HepG2 (cell line): ENCODE results near the gene DHRS1. TPM values are rescaled to one million over a fixed set of nuclear protein-coding genes. Genes with fewer than 3 reads are reported as not detected.
A peak's percentile ranks its signal among the peaks of the same experiment; 100 is the strongest.

Source experiments
- AHDC1 ChIP-seq: sonication (generic); formaldehyde crosslinking; IDR thresholded peaks from 2 replicates; pipeline ENCODE4 v1.5.1; 2020; ENCODE audit warnings: mild to moderate bottlenecking, missing genetic modification reagents, borderline replicate concordance
- AHR ChIP-seq: IDR thresholded peaks from 2 replicates; pipeline ENCODE4 v1.6.1; 2018; ENCODE audit warnings: missing genetic modification reagents, missing compliant biosample characterization
- MXD4 ChIP-seq: IDR thresholded peaks from 2 replicates; pipeline ENCODE4 v1.6.1; 2016; ENCODE audit warnings: mild to moderate bottlenecking, missing biosample characterization, missing genetic modification reagents
- NFKBIZ ChIP-seq: IDR thresholded peaks from 2 replicates; pipeline ENCODE4 v1.6.1; 2018; ENCODE audit warnings: missing genetic modification reagents, missing compliant biosample characterization
- POGK ChIP-seq: sonication (generic); formaldehyde crosslinking; conservative IDR thresholded peaks from 2 replicates; pipeline ENCODE4 v1.8.0; 2022; ENCODE audit warnings: mild to moderate bottlenecking, moderate library complexity, missing genetic modification reagents
- UBTF ChIP-seq: sonication (generic); formaldehyde crosslinking; IDR thresholded peaks from 2 replicates; pipeline ENCODE4 v1.4.0; 2020; ENCODE audit warnings: mild to moderate bottlenecking, missing genetic modification reagents
- ZNF703 ChIP-seq: sonication (generic); formaldehyde crosslinking; IDR thresholded peaks from 2 replicates; pipeline ENCODE4 v1.5.1; 2020; ENCODE audit warnings: missing genetic modification reagents, mild to moderate bottlenecking, moderate library complexity, borderline replicate concordance
- polyA plus RNA-seq, 8 experiments: library from polyadenylated mRNA; depleted of rRNA in 3 of 8; stranded (reverse) in 7 of 8; unstranded in 1 of 8; fragments of >200 nt; fragmentation: Illumina TruSeq in 4 of 8; extraction: Trizol in 4 of 8; gene quantifications; 2 replicates each; pipeline versions ENCODE4 v1.2.1 to v1.2.3, GENCODE V29; 2011 to 2016; ENCODE audit warnings: low read depth in 4 of 8, missing spikeins in 1 of 8, mixed read lengths in 1 of 8; ENCODE audit not compliant: insufficient read depth in 1 of 8
- total RNA-seq, 5 experiments: library from RNA; depleted of rRNA; stranded (reverse); fragments of >200 nt; fragmentation: Illumina TruSeq; extraction: Trizol; gene quantifications; 2 replicates each; pipeline ENCODE4 v1.2.3, GENCODE V29; 2016; ENCODE audit warnings: low read depth in 1 of 5
- TF ChIP-seq, protein P1 (sequence below): sonication (generic); formaldehyde crosslinking; IDR thresholded peaks from 2 replicates; pipeline ENCODE4 v1.4.0; 2020; ENCODE audit warnings: missing genetic modification reagents, mild to moderate bottlenecking, borderline replicate concordance
- TF ChIP-seq, protein P2 (sequence below): sonication (generic); formaldehyde crosslinking; IDR thresholded peaks from 2 replicates; pipeline ENCODE4 v1.5.0; 2020; ENCODE audit warnings: mild to moderate bottlenecking, missing genetic modification reagents

The DHRS1 gene
- total and polyA plus RNA-seq, 2 of the 13 experiments (the other 11 are each of a cell fraction or from before 2014, with no cell fraction given): 49.8 to 60.8 TPM

DNA sequence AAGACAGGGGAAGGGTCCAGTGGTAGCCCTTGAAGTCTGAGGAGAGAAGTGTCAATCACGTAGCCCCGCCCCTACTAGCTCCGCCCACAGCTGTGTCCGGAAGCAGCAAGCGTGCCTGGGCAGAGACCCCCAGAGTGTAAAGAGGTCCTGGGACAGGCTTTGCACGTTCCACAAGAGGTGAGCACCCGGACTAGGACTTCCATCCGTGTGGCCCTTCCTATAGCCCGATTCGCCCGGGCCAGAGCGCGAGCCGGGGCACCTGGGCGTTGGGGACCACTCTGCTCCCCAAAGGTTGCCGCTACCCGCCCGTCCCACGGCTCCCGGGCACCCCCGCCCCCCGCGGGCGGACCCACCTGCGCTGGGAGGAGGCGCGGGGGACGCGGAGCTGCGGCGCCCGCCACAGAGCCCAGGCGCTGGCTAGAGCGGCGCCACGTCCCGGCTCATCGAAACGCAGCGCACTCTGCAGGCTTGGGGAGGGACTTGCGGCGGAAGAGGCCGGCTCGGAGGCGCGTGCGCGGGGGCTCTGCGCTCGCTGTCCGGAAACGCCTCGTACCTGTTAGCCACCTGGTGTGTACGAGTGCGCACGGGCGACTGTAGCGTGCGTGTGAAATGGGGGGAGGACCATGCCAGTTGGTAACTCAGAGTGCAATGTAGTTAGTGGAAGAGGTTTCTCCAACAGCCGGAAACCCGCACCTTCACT, 28.3 kb downstream of the DHRS1 start, which contains the start of gene RABGGTA (continued):
- TF ChIP-seq, protein P1, sequence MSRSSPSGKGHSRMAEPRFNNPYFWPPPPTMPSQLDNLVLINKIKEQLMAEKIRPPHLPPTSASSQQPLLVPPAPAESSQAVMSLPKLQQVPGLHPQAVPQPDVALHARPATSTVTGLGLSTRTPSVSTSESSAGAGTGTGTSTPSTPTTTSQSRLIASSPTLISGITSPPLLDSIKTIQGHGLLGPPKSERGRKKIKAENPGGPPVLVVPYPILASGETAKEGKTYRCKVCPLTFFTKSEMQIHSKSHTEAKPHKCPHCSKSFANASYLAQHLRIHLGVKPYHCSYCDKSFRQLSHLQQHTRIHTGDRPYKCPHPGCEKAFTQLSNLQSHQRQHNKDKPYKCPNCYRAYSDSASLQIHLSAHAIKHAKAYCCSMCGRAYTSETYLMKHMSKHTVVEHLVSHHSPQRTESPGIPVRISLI (CRISPR knock-in tag): no peak; the same call in 1 of the 2 replicates
- TF ChIP-seq, protein P2, sequence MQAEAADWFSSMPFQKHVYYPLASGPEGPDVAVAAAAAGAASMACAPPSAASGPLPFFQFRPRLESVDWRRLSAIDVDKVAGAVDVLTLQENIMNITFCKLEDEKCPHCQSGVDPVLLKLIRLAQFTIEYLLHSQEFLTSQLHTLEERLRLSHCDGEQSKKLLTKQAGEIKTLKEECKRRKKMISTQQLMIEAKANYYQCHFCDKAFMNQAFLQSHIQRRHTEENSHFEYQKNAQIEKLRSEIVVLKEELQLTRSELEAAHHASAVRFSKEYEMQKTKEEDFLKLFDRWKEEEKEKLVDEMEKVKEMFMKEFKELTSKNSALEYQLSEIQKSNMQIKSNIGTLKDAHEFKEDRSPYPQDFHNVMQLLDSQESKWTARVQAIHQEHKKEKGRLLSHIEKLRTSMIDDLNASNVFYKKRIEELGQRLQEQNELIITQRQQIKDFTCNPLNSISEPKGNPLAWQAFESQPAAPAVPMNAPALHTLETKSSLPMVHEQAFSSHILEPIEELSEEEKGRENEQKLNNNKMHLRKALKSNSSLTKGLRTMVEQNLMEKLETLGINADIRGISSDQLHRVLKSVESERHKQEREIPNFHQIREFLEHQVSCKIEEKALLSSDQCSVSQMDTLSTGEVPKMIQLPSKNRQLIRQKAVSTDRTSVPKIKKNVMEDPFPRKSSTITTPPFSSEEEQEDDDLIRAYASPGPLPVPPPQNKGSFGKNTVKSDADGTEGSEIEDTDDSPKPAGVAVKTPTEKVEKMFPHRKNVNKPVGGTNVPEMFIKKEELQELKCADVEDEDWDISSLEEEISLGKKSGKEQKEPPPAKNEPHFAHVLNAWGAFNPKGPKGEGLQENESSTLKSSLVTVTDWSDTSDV (CRISPR knock-in tag): peak; percentile 89
- TF ChIP-seq AHDC1 (no peak), MXD4 (CRISPR knock-in tag) (peak; percentile 100), UBTF (CRISPR knock-in tag) (peak; percentile 93), POGK (CRISPR knock-in tag) (peak; percentile 100), NFKBIZ (peak; percentile 97), ZNF703 (peak; percentile 87; the same call in 1 of the 2 replicates), AHR (peak; percentile 99)
